C4-2B (cell line): ENCODE measurements around the gene PCYOX1L.

ENCODE experiments used
- H3K27ac ChIP-seq: fragments of 450-650 bp; 2 replicates; pipeline ENCODE4 v1.5.1; 2017
- CTCF ChIP-seq: fragments of 450-650 bp; conservative IDR thresholded peaks from 2 replicates; pipeline ENCODE4 v1.5.1; 2017; ENCODE audit warnings: mild to moderate bottlenecking
- ZFX ChIP-seq: fragments of 450-650 bp; IDR thresholded peaks from 2 replicates; pipeline ENCODE4 v1.6.1; 2017

PCYOX1L gene

GRCh38 chr5:149340920-149341319 lies 16.9 kb upstream of the PCYOX1L start:
- no peak for TF ChIP-seq CTCF
- TF ChIP-seq ZFX: no peak
- H3K27ac ChIP-seq: no peak overlapping the region

DNA sequence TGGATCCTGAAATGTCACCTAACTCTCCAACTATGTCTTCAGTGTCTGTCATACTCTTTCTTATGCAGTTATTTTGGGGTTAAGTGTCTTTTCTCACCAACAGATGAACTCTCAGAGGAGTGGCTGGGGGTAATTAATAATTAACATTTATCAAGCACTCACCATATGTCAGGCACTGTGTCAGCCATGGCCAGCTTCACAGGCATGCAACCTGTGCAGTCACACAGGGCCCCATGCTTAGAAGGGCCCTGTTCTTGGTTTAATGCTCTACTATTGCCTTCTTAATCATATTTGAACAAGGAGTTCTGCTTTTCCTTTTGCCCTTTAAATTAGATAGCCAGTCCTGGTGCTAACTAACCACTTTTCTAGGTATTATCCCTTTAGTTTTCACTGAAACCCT lies 16.0 kb upstream of the PCYOX1L start:
- no peak for TF ChIP-seq ZFX
- TF ChIP-seq CTCF: no peak
- no peak overlapping the region for H3K27ac ChIP-seq

GRCh38 chr5:149344151-149344550 lies 13.7 kb upstream of the PCYOX1L start:
- peak overlapping the region; percentile 89 for H3K27ac ChIP-seq
- TF ChIP-seq CTCF: no peak
- TF ChIP-seq ZFX: no peak

DNA sequence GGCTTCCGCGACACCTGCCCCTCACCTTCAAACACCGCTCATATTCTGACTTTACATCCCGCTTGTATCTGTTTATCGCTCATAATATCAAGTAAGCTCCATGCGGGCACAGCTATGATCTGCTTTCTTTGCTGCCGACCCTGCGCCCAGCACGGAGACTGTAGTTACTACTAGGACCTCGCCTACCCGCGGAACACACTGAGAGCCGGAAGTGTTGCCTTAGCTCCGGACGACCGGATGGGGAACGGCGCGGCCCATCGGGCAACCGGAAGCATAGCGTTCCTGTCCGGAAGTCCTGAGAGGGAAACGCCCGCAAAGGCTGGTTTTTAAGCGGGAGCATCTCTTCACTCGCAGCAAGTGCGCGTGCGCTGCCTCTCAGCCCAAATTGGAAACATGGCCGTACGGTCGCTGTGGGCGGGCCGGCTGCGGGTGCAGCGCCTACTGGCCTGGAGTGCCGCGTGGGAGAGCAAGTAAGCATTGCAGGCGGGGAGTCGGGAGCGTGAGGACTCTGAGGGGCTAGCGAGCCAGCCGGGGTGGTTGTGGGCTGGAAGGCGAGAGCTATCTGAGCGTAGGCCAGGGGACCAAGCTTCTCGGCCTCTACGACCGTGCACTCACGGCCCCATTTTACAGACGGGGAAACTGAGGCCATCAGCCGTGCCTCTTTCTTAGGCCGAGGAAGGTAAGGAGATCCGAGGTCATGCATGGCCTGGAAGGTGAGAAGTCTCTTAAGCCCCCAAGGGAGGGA lies 12.5 kb upstream of the PCYOX1L start, which contains the start of gene GRPEL2:
TSS of gene GRPEL2 (plus strand) at position 353 of the 745 bp plus-strand sequence. CDS start at position 394, 41 bp downstream.
- TF ChIP-seq ZFX (peak; percentile 88), CTCF (no peak)
- peak within 1 kb of the TSS; percentile 89 for H3K27ac ChIP-seq

DNA sequence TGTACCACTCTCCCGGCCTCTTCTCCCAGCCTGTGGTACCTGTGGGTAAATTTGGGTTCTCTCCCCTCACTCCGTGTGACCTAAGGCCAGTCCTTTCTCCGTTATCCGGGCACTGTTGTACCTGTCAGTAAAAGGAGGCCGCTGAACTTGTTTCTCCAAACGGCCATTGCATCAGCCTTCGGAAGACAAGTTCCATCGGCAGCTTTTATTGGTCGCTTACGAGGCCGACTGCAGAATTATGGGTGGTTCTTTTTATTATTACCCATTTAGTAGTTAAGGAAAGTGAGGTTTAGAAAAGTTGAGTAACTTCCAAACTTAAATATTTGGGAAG lies 12.0 kb upstream of the PCYOX1L start:
- TF ChIP-seq ZFX (peak; percentile 64), CTCF (no peak)
- H3K27ac ChIP-seq: peak overlapping the region; percentile 89

GRCh38 chr5:149348518-149348917 lies 9.3 kb upstream of the PCYOX1L start:
- no peak for TF ChIP-seq CTCF
- TF ChIP-seq ZFX: no peak
- no peak overlapping the region for H3K27ac ChIP-seq

GRCh38 chr5:149349382-149349781 lies 8.5 kb upstream of the PCYOX1L start:
- H3K27ac ChIP-seq: no peak overlapping the region
- TF ChIP-seq CTCF: no peak
- TF ChIP-seq ZFX: no peak
